ENCODE results near the gene IFI35.

DNA sequence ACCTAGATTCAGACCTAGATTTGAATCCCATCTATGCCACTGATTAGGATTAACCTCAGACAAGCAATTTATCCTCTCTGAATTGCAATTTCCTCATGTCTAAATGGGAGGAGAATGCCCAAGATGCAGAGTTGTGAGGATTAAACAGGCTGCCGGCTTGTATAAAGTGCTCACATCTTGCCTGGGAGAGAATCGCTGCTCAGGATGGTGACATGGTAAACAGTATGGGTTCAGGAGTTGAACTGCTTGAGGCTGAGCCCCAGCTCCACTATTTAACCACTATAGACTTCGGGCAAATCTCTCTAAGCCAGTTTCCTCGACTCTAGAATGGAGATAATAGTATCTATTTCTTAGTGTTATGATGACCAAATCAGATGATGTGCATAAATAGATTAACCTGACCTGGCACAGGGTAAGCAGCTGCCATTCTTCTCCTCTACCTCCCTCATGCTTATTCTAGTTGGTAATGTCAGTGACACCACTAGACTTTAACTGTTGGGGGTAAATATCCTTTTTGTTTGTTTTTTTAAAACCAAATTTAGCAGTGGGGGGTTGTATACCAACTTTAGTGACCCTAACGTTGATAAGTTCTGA, 9.1 kb upstream of the IFI35 start:
- no peak for TF ChIP-seq CTCF (IDR thresholded peaks at IDR 0.05)
- TF ChIP-seq POLR2A (IDR thresholded peaks at IDR 0.05), result no peak
